ENCODE data around the gene CAPN8.

Gene CAPN8

GRCh38 chr1:223653015-223653414 lies 12.5 kb downstream of the CAPN8 start:
- ChIA-PET POLR2A (no interaction called here), CTCF (interaction anchor here (0.6 kb wide), 1 partner anchor 518 kb away, joined by 3 read pairs; no protein-coding TSS in a partner anchor)

GRCh38 chr1:223652436-223652941 lies 13.0 kb downstream of the CAPN8 start:
- no peak for DNase-seq (ENCODE audit: low read depth, low spot score)
- ChIA-PET CTCF (interaction anchor here (0.6 kb wide), 1 partner anchor 518 kb away, joined by 3 read pairs; no protein-coding TSS in a partner anchor), POLR2A (no interaction called here)
- H3K4me3 ChIP-seq (ENCODE audit: low read depth, low read length), result no peak overlapping the region
- no peak for TF ChIP-seq CTCF (IDR thresholded peaks at IDR 0.05; ENCODE audit: insufficient read depth, low read length, missing control alignments)

More at GRCh38 chr1:223653015-223653414, 12.5 kb downstream of the CAPN8 start:
- no peak for DNase-seq (ENCODE audit: low read depth, low spot score)
- no peak for TF ChIP-seq CTCF (IDR thresholded peaks at IDR 0.05; ENCODE audit: insufficient read depth, low read length, missing control alignments)
- H3K4me3 ChIP-seq (ENCODE audit: low read depth, low read length), result no peak overlapping the region

GRCh38 chr1:223651291-223651991 lies 14.1 kb downstream of the CAPN8 start:
- ChIA-PET POLR2A (no interaction called here), CTCF (no interaction called here)
- DNase-seq (ENCODE audit: low read depth, low spot score), result no peak
- TF ChIP-seq CTCF (IDR thresholded peaks at IDR 0.05; ENCODE audit: insufficient read depth, low read length, missing control alignments), result no peak
- no peak overlapping the region for H3K4me3 ChIP-seq (ENCODE audit: low read depth, low read length)

GRCh38 chr1:223650465-223650864 lies 15.0 kb downstream of the CAPN8 start:
- CTCF ChIA-PET, result interaction anchor here (1.3 kb wide), 1 partner anchor 526 kb away, joined by 4 read pairs; no protein-coding TSS in a partner anchor
- POLR2A ChIA-PET, result no interaction called here
- TF ChIP-seq CTCF (IDR thresholded peaks at IDR 0.05; ENCODE audit: insufficient read depth, low read length, missing control alignments), result no peak

GRCh38 chr1:223649222-223649621 lies 16.3 kb downstream of the CAPN8 start:
- ChIA-PET CTCF (interaction anchor here (1.3 kb wide), 1 partner anchor 525 kb away, joined by 4 read pairs; no protein-coding TSS in a partner anchor), POLR2A (no interaction called here)
- no peak overlapping the region for H3K4me3 ChIP-seq (ENCODE audit: low read depth, low read length)
- DNase-seq (ENCODE audit: low read depth, low spot score), result no peak
- no peak for TF ChIP-seq CTCF (IDR thresholded peaks at IDR 0.05; ENCODE audit: insufficient read depth, low read length, missing control alignments)

More at GRCh38 chr1:223650465-223650864, 15.0 kb downstream of the CAPN8 start:
- no peak overlapping the region for H3K4me3 ChIP-seq (ENCODE audit: low read depth, low read length)
- DNase-seq (ENCODE audit: low read depth, low spot score), result no peak

GRCh38 chr1:223647249-223647648 lies 18.3 kb downstream of the CAPN8 start:
- no peak overlapping the region for H3K4me3 ChIP-seq (ENCODE audit: low read depth, low read length)
- POLR2A ChIA-PET, result no interaction called here
- no peak for DNase-seq (ENCODE audit: low read depth, low spot score)
- TF ChIP-seq CTCF (IDR thresholded peaks at IDR 0.05; ENCODE audit: insufficient read depth, low read length, missing control alignments), result no peak
- CTCF ChIA-PET, result no interaction called here
